Activated T-helper 1 cell treated with Interleukin-2 at 50 U/mL for 16 hours (primary cell): Measurements from ENCODE around the gene CYSTM1.
"Not testable (repeated sequence)": the region's sequence is repeated elsewhere in the genome, so short reads cannot be mapped to it uniquely, and the experiment has no call there.

ENCODE experiments used
- DNase-seq: peaks from one replicate; pipeline ENCODE4 v3.0.0-alpha.2; 2020; ENCODE audit warnings: low read depth

Gene CYSTM1

GRCh38 chr5:140178086-140178410 is 3.1 kb downstream of the CYSTM1 start:
- no peak for DNase-seq

DNA sequence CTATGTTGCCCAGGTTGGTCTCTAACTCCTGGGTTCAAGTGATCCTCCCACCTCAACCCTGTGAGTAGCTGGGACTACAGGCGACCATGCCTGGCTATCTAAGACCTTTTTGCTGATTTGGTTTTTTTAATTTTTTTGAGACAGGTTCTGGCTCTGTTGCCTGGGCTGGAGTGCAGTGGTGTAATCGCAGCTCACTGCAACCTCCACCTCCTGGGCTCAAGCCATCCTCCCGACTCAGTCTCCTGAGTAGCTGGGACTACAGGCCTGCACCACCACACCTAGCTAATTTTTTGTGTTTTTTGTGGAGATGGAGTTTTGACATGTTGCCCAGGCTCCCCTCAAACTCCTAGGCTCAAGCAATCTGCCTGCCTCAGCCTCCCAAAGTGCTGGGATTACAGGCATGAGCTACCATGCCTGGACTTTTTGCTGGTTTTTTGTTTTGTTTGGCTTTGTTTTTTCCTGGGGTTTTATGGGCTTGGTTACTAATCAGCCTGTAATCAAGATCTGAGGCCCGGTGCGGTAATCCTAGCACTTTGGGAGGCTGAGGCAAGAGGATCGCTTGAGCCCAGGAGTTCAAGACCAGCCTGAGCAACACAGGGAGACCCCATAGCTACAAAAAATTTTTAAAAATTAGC is 3.6 kb downstream of the CYSTM1 start:
- no peak for DNase-seq

DNA sequence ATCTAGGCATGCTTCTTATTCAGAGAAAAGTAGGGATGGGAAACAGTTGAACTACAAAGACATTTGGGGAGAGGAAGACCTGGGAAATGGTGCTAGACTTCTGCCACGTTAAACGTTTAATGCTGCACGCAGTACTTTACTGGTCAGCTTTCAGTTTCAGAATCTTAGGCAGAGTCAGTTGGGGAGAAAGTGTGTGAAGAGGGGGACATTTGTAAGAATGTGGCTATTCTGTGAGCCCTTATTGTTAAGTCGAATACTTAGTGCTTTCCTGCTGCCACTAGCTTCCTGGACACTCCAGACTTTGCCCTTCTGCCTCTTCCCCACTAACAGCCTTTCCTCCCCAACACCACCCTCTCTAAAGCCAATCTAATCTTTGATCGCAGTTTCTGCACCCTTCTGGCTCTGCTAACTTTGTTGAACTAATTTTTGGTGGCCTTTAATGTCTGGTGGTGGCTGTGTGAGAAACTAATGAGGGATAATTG is 6.1 kb downstream of the CYSTM1 start:
- no peak for DNase-seq

DNA sequence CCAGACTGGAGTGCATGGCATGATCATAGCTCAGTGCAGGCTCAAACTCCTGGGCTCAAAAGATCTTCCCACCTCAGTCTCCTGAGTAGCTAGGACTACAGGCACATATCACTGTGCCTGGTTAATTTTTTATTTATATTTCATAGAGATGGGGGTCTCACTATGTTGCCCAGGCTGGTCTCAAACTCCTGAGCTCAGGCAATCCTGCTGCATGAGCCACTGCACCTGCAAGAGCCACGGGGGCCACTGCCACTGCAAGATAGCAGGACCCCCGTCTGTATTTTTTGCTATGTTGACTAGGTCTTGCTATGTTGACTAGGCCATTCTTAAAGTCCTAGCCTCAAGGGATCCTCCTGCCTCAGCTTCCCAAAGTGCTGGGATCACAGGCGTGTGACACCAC is 6.5 kb downstream of the CYSTM1 start:
- DNase-seq: no peak

- no peak for DNase-seq
These were observed 7.2 kb downstream of the CYSTM1 start for GRCh38 chr5:140182075-140182711.

- DNase-seq: no peak
These were observed 7.9 kb downstream of the CYSTM1 start for GRCh38 chr5:140182803-140183367.

GRCh38 chr5:140185409-140185808 is 10.4 kb downstream of the CYSTM1 start:
- DNase-seq: no peak

DNA sequence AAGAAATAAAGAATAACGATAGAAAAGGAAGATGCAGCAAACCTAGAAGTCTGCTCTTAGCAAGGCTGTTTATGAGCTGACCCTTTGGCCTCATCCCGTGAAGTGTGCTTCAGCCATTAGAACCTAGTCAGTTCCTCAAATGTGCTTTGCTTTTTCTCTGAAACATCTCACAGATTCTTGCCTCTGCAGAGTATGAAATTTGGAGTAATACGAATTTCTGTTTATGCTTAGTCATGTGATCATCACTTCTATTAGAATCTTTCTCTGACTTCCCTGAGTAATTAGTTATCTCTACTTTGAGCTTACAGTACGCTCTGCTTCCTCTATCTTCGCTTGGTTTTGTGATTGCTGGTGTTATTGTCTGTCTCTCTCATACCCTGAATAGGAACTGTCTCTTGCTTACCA is 11.3 kb downstream of the CYSTM1 start:
- DNase-seq: no peak

DNA sequence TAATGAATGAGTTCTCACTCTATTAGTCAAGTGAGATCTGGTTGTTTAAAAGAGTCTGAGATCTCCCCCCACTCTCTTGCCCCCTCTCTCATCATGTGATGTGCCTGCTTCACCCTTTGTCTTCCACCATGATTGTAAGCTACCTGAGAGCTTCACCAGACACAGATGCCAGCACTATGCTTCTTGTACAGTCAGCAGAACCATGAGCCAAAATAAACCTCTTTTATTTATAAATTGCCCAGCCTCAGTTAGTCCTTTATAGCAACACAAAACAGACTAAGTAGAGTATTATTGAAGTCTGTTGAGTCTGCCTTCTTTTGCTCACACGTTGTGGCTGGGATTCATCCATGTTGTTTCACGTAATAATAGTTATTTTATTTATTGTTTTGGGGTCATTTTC is 14.3 kb downstream of the CYSTM1 start:
- no peak for DNase-seq

DNA sequence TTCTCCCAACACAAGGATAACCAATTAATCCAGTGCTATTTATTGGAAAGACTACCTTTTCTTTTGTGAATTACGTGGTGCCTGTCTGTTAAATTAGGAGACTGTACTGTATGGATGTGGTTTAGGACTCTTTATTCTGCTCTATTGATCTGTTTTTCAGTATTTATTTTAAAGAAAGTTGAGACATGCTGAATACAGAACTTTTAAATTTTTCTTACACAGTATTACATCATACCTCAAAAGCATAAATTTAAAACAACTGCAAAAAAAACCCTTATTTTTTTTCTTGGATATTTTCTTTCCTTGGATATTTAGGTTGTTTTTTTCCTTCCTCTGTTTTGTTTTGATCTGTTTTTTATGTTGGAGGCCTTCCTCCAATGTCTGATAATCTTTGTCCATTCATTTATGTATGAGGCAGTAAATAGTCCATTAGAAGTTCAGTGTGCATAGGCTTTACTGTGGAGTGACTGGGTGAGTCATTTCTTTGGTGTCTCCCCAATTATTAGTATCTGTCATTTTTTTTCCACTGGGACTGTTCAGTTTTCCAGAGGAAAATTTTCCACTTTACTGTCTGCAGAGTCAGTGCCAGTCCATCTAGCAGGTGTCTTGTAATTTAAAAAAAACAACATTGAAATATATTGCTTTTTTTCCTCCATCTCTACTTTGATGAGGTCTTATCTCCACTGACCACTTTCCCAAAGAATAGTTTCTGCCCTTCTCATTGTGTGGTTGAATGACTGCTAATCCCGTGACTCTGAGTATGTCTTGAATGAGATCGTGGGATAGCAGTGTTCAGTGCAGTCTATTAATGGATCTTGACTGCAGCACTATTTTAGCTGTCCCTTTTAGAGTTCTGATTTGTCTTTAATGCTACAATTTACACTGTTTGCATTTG is 15.2 kb downstream of the CYSTM1 start:
- DNase-seq: no peak

- no peak for DNase-seq
These were observed 15.9 kb downstream of the CYSTM1 start for GRCh38 chr5:140190872-140191218.

- DNase-seq: no peak
These were observed 17.9 kb downstream of the CYSTM1 start for GRCh38 chr5:140192715-140193430.

- DNase-seq: no peak
These were observed 19.7 kb downstream of the CYSTM1 start for GRCh38 chr5:140194662-140195061.

- no peak for DNase-seq
These were observed 21.3 kb downstream of the CYSTM1 start for GRCh38 chr5:140196115-140196814.

DNA sequence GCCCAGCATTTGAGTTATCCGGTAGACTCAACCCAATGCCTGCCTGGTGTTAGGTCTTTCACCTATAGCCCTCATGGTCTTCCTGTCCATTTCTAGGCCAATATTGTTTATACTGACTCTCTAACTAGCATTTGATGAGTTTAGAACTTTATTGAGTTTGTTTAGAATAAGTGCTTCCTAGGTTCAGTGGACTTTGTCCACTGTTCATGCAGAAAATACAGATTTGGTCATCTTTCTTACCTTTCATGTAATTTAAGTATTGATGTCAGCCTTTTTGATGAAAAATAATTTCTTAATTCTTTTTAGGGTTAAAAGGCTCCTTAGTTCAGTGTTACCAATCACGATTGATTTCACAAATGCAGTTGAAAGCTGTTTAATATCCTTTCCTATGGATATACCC is 22.0 kb downstream of the CYSTM1 start:
- no peak for DNase-seq

GRCh38 chr5:140198915-140199314 is 23.9 kb downstream of the CYSTM1 start:
- DNase-seq: not testable (repeated sequence)

GRCh38 chr5:140202078-140202477 is 27.1 kb downstream of the CYSTM1 start:
- no peak for DNase-seq

DNA sequence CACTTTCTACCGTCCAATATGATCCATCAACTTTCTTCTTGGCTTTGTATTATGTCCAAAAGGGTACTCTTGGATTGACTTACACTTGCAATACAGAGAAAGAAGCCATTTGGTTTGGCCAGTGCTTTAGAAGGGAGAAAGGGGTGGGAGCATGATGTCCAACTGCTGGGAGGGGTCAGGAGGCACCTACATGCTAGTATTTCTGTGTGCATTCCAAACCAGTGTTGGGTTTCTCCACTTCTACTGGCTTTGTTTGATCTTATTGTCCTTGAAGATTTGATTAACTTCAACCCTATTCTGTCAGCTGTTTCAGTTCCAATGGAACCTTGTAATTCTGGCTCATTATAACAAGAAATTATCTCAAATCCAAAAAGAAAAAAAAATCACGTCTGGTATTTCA is 27.6 kb downstream of the CYSTM1 start:
- no peak for DNase-seq

DNA sequence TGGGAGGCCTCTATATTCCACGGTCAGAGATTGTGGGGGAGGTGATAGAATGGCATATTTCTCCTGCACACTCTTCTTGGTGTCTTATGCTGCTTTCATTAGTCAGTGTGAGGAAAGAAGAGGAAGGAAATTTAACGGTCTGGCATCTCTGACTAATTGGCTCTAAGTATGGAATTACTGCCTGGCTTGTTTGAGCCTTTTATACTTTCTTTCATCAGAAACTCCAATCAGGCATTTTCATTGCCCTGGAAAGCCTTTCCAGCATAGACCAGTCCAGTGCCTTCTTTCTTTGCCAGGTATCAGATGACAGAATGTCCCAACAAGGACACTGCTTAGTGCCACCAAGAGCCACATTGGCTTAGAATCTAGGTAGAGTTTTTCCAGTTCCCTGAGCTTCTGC is 30.2 kb downstream of the CYSTM1 start:
- no peak for DNase-seq

- DNase-seq: no peak
These were observed 31.0 kb downstream of the CYSTM1 start for GRCh38 chr5:140205952-140206351.

DNA sequence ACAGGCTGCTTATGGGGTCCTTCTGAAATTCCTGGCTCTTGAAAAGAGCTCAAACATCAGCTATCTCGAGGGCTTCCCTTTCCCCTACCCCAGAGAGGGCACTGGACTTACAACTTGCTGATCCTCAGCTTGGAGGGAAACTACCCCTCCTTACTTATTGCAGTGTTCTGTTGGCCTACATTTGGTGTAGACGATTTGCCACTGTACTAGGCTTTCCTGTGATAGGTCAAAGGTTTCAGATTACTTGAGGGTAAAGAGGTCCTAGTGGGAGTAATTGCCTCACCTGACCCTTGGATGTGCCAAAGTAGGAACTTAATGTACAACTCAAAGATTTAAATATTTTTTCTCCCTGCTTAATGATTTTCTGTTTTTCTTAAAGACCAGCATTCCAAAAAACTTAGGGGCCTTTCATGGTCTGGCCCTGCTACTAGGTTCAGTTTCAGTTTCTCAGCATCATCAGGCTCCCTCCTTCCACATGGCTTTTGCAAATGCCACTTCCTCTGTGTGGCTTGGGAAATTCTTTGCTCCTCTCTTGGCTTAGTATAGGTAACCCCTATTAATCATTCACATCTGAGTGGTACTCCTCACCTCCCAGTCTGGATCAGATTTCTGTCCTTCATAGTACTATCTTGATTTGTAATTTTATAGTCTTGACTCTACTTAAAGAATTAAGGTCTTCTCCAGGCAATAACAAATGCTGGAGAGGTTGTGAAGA is 32.4 kb downstream of the CYSTM1 start:
- DNase-seq: no peak
